PFSK-1 (cell line): ENCODE measurements around the gene AKR7A3.

Experiments
- FOXP2 ChIP-seq: optimal IDR thresholded peaks from 2 replicates; pipeline ENCODE3; 2011; ENCODE audit warnings: borderline replicate concordance, control low read depth, inconsistent platforms; ENCODE audit not compliant: insufficient read depth; ENCODE audit errors: extremely low read length, extremely low read depth
- POLR2AphosphoS5 ChIP-seq: IDR thresholded peaks from 2 replicates; pipeline ENCODE4 v1.6.1; 2012; ENCODE audit warnings: low read depth, mild to moderate bottlenecking, control low read depth, low read length, moderate library complexity
- REST ChIP-seq, 2 experiments: IDR thresholded peaks; 2 replicates each; pipeline versions ENCODE4 v1.6.1 to v1.8.0; 2011 to 2012; ENCODE audit warnings: low read depth in 2 of 2, low read length in 2 of 2, control low read depth in 1 of 2, inconsistent platforms in 1 of 2, mild to moderate bottlenecking in 1 of 2, moderate library complexity in 1 of 2; ENCODE audit not compliant: insufficient read depth in 1 of 2
- TAF1 ChIP-seq: IDR thresholded peaks from 2 replicates; pipeline ENCODE4 v1.6.1; 2012; ENCODE audit warnings: low read length, control low read depth, borderline replicate concordance; ENCODE audit not compliant: insufficient read depth

- TF ChIP-seq POLR2AphosphoS5 (no peak), TAF1 (no peak), FOXP2 (no peak), REST (IDR thresholded peaks at IDR 0.05; ENCODE audit: insufficient read depth in 1 of 2, low read depth in 2 of 2, low read length in 2 of 2) (no peak)
Measured at GRCh38 chr1:19332832-19333231, 44.3 kb upstream of the AKR7A3 start.
